Amniotic stem cell (primary cell): Measurements from ENCODE around the gene GRM4.
"Not testable (repeated sequence)": the region's sequence is repeated elsewhere in the genome, so short reads cannot be mapped to it uniquely, and the experiment has no call there.

ENCODE experiments used
- DNase-seq: peaks from one replicate; lab custom pipeline; 2025; lab: John Stamatoyannopoulos, UW

The GRM4 gene

DNA sequence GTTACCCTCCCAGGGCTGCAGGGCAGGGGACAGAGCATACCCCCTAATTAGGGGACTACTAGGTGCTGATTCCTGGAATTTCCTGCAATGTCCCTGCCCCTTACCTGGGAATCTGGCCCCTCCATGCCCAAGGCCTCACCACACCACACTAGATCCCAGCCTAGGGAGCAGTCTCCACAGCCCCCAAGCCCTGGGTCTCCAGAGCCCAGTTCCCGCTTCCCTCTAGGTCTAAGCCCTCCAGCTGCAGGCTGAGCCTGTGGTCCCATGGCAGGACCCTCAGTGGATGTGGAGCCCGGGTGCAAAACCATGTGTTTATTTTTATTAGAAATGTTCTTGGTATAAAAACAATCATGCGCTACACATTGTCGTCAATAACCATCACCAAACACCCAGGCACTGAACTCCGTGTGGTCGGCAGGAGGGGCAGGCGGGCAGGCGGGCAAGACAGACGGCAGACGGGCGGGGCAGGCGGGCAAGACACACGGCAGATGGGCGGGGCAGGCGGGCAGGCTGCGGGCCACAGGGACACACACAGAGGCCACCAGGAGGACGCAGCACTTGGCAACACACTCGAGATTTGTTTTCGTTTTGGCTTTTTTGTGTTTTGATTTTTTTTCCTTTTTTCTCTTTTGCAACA lies 124.2 kb downstream of the GRM4 start:
- no peak for DNase-seq

DNA sequence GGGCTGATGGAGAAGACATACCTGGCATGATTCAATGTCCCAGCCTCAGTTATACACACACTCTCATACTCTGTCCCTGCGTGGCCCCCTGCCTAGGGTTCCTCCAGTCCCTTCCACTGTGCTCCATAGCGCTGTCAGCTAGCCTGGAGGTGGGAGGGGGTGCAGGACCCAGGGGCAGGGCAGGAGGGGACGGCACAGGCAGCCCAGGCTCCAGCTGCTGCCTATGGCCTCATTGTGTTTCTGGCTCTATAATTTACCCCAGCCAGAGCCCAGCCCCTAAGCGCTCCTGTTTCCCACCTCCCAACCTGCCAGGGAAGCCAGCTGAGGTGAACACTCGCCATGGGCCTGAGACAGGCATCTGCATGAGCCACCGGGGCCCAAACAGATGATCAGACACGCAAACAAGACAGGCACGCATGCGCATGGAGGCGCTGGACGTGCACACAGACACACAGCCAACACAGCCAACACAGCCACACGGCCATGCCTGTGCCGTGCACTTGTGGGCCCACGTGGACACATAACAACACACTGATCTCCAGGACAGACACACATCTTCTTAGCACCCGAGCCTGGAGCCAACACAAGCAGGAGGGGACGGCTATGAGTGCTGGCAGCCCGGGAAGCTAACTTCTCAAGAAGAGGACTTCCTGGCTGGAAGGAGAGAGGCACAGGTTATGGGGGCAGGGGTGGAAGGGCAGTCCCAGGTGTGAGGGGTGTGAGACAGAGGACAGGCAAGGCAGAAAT lies 124.9 kb downstream of the GRM4 start:
- DNase-seq = no peak

- no peak for DNase-seq
Observed at GRCh38 chr6:34020278-34020677, 125.6 kb downstream of the GRM4 start.

- DNase-seq = no peak
Observed at GRCh38 chr6:34018961-34019606, 126.8 kb downstream of the GRM4 start.

DNA sequence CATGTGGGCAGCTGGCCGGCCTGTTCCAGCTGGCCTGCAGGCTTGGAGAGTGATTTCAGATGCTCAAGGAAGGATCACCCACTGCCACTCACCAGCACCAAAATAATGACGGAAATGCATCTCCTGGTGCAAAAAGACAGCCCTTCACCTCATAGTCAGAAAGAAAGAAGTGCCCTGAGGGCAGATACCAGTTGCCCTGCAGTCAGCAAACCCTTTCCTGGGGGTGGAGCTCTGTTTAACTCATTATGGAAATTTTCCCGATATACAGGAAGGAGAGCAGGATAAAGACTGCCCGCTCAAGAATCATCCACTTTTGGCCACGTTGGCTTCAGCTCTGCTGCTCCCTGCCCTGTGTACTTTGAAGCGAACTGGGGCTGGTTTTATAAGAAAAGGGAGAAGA lies 127.9 kb downstream of the GRM4 start:
- no peak for DNase-seq

- no peak for DNase-seq
Observed at GRCh38 chr6:34017106-34017805, 128.6 kb downstream of the GRM4 start.

- DNase-seq = not testable (repeated sequence)
Observed at GRCh38 chr6:34016573-34016972, 129.3 kb downstream of the GRM4 start.

DNA sequence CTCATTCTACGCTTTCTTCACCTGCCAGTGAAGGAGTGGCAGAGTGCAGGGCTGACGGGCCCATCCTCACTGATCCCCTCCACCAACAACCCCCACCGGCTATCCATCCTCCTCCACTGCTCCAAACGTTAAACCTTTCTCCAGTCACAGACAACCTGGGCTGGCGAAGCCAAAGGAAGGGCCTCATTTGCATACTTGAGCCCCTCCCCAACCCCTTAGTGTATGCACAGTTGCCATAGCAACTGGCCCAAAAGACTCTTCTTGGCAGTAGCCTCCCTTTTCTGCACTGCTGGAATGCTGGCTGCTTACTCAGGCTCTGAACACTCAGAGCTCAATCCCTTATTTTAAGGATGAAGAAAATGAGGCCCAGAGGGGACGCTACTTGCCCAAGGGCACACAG lies 130.3 kb downstream of the GRM4 start:
- no peak for DNase-seq

- DNase-seq = no peak
Observed at GRCh38 chr6:34011264-34011663, 134.6 kb downstream of the GRM4 start.

DNA sequence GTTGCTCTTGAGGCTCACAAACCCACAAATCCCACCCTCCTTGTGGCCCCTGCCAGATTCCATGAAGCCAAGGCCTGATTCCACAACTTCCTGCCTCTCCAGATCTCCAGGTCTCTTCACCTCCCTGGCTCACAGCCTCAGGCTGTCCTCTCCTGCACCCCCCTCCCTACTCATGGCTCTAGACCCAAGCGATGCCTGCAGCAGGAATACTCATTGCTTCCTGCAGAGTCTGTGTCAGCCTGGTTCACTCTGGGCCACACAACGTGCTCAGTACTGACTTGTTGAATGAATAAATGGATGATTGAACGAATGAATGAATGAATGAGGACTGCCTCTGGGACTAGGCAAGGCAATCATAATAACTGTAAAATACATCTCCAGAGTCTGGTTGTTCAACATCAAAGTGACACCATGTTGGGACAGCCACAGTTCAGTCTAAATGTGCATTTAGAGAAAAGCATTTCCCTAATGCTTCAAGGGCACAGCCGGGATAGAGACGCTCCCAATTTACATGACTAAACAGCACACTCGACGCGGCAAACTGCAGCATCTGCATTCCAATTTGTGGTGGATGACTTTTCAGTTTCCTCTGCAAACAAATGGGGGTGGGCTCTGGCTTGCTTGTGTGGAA lies 139.9 kb downstream of the GRM4 start:
- DNase-seq = no peak

DNA sequence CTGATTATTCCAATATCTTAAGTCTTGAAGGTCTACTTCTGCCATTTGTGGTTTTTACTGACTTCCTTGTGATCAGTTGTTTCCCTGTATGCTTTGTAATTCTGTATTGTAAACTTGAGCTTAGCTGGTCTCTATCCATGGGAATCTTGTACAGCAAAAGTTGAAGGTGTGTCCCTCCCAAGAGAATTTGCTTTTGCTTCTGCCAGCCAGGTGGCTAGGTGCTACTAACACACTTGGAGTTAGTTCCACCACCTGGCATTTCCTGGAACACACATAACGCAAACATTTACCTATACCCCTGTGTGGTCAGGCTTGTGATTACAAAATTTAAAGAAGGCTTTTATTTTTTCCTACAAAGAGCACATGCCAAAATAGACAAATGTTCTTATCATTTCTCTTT lies 141.2 kb downstream of the GRM4 start:
- DNase-seq = no peak

DNA sequence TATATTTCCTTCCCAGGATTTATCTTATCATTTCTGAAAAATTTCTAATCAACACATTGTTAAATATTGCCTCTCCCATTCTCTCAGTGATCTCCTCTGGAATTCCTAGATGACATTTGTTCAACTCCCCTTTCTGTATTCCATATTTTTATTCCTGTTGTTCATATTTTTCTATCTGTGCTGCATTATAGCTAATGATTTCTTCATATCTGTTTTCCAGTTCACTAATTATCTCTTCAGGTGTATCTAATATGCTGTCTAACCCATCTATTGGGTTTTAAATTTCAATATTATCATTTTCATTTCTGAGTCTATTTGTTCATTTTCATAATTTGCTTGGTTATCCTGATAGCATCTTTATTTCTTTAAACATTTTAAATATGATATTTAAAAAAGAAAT lies 141.9 kb downstream of the GRM4 start:
- DNase-seq = no peak

DNA sequence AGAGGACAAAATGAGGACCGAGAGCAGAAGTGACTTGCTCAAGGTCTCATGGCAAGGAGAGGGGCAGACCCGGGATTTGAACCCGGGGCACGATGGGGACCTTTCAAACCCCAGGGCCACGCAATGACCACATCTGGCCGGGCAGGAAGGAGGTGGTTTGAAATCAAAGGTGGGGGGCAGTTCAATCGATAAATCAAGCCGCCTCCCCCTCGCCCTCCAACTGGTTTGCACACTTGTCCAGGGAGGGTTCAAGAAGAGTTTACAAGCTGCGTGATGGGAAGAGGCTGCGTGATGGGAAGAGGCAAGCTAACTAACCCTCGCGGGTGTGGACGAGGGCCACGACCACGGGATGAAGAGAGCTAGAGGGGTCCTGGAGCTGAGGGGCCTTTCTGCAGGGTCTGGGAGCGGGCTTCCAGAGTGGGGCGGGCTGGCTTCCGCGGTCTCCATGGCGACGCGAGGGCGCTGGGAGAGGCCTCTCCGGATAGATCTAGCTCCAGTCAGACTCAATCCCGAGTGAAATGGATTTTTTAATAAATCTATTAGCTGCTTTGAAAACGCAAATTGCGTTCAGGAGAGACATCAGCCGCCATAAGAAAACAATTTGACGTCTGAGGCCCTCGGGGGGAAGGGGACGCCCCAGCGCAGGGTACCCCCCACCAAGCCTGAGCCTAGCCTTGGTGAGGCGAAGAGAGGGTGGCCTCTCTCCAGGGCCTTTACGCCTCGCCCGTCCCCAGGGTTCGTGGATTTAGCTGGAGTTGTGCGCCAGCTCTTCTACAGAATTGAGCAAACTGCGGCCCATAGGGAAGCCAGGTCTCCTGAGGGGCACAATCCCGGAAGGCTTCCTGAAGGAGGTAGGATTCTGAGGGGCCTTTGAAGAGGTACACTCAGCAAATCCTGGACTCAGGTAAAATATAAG lies 143.9 kb downstream of the GRM4 start:
- no peak for DNase-seq

DNA sequence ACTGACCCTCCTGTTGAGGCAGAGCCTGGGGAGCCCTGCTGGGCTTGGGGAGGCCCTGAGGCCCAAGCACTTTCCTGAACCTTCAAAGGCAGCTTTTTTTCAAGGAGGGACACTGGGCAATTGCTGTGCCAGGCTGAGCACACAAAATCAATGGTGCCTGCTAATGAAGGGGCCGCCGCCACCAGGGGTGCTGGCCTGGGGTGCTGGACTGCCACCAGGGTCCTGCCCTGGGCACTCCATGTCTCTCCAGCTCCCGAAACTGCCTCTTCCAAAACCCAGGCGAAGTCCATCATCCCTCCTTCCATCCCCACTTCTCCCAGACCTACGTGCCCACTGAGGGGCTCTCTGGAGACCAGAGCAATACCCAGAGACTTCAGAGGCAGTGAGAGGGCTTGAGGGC lies 145.6 kb downstream of the GRM4 start:
- DNase-seq = no peak

- DNase-seq = no peak
Observed at GRCh38 chr6:33999567-33999966, 146.3 kb downstream of the GRM4 start.

DNA sequence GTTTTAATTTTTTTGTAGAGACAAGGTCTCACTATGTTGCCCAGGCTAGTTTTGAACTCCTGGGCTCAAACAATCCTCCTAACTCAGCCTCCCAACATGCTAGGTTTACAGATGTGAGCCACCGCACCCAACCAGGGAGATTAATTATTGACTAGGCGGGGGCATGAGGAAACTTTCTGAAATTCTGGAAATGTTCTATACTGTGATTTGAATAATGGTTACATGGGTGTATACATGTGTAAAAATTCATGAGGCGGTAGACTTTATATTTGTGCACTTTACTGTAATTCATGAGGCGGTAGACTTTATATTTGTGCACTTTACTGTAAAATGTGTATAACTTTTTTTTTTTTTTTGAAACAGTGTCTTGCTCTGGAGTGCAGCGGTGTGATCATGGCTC lies 147.2 kb downstream of the GRM4 start:
- DNase-seq = no peak

- DNase-seq = no peak
Observed at GRCh38 chr6:33997265-33997664, 148.6 kb downstream of the GRM4 start.

- DNase-seq = no peak
Observed at GRCh38 chr6:33996120-33996475, 149.8 kb downstream of the GRM4 start.

GRCh38 chr6:33995309-33996119 lies 150.4 kb downstream of the GRM4 start:
- DNase-seq = no peak
